HEK293 (cell line): ENCODE results near the gene DDIT4L.

ENCODE experiments used
- CTCF ChIA-PET: fragments of 350-600 bp; formaldehyde crosslinking; extraction: SDS; loops from one replicate; lab custom pipeline; 2021; ENCODE audit warnings: antibody characterized with exemption; lab: Yijun Ruan, JAX
- POLR2A ChIA-PET: fragments of 300-600 bp; formaldehyde crosslinking; extraction: SDS; loops from one replicate; lab custom pipeline; 2020; ENCODE audit warnings: antibody characterized with exemption, inconsistent platforms; lab: Yijun Ruan, JAX
- H3K27ac ChIP-seq: fragments of 200-500 bp; sonication (Bioruptor generic); 2 replicates; pipeline ENCODE4 v1.5.1; 2014; ENCODE audit warnings: low read depth, low read length, control low read depth, inconsistent platforms; ENCODE audit errors: extremely low read depth
- H3K36me3 ChIP-seq, 2 experiments: fragments of 200-500 bp in 1 of 2; sonication (Bioruptor generic) in 1 of 2; 1 replicate in 1 of 2; 2 replicates in 1 of 2; pipeline ENCODE4 v1.5.1; 2014 to 2017; ENCODE audit warnings: inconsistent platforms in 2 of 2, low read length in 2 of 2; ENCODE audit not compliant: control insufficient read depth in 2 of 2, insufficient read depth in 1 of 2
- H3K4me1 ChIP-seq: fragments of 200-500 bp; sonication (Bioruptor generic); 2 replicates; pipeline ENCODE4 v1.5.1; 2014; ENCODE audit warnings: mild to moderate bottlenecking, low read length, inconsistent platforms; ENCODE audit not compliant: control insufficient read depth, insufficient read depth
- H3K4me3 ChIP-seq: 2 replicates; pipeline ENCODE4 v1.5.1; 2011; ENCODE audit warnings: low read depth, mild to moderate bottlenecking, control low read depth, low read length, moderate library complexity
- H3K9me3 ChIP-seq: fragments of 200-500 bp; sonication (Bioruptor generic); 2 replicates; pipeline ENCODE4 v1.5.1; 2014; ENCODE audit warnings: low read depth, low read length, inconsistent platforms; ENCODE audit not compliant: control insufficient read depth, insufficient read depth
- GLIS1 ChIP-seq: fragments of 450-650 bp; formaldehyde crosslinking; IDR thresholded peaks from 2 replicates; pipeline ENCODE4 v1.5.1; 2016; ENCODE audit warnings: missing biosample characterization, missing genetic modification characterization
- KLF10 ChIP-seq: fragments of 450-650 bp; IDR thresholded peaks from 2 replicates; pipeline ENCODE4 v1.5.1; 2018; ENCODE audit warnings: missing biosample characterization, mild to moderate bottlenecking, missing genetic modification characterization
- KLF9 ChIP-seq: fragments of 450-650 bp; formaldehyde crosslinking; IDR thresholded peaks from 2 replicates; pipeline ENCODE4 v1.5.1; 2016; ENCODE audit warnings: missing biosample characterization, missing genetic modification characterization, low read depth
- PRDM6 ChIP-seq: fragments of 450-650 bp; formaldehyde crosslinking; IDR thresholded peaks from 2 replicates; pipeline ENCODE4 v1.5.1; 2017; ENCODE audit warnings: missing biosample characterization, missing genetic modification characterization
- ZBTB1 ChIP-seq: fragments of 450-650 bp; formaldehyde crosslinking; IDR thresholded peaks from 2 replicates; pipeline ENCODE4 v1.5.1; 2016; ENCODE audit warnings: missing biosample characterization, missing genetic modification characterization
- ZBTB11 ChIP-seq: fragments of 450-650 bp; formaldehyde crosslinking; conservative IDR thresholded peaks from 2 replicates; pipeline ENCODE4 v1.5.1; 2016; ENCODE audit warnings: low read depth, missing biosample characterization, missing genetic modification characterization
- ZBTB7A ChIP-seq: fragments of 450-650 bp; formaldehyde crosslinking; IDR thresholded peaks from 2 replicates; pipeline ENCODE4 v1.5.1; 2016; ENCODE audit warnings: low read depth, missing biosample characterization, missing genetic modification characterization
- ZNF140 ChIP-seq: fragments of 450-650 bp; formaldehyde crosslinking; IDR thresholded peaks from 2 replicates; pipeline ENCODE4 v1.5.1; 2016; ENCODE audit warnings: missing biosample characterization, missing genetic modification characterization
- ZNF169 ChIP-seq: fragments of 450-650 bp; formaldehyde crosslinking; IDR thresholded peaks from 2 replicates; pipeline ENCODE4 v1.5.1; 2016; ENCODE audit warnings: missing biosample characterization, missing genetic modification characterization
- ZNF211 ChIP-seq: fragments of 450-650 bp; formaldehyde crosslinking; IDR thresholded peaks from 2 replicates; pipeline ENCODE4 v1.5.1; 2016; ENCODE audit warnings: low read depth, missing biosample characterization, missing genetic modification characterization
- ZNF561 ChIP-seq: fragments of 450-650 bp; IDR thresholded peaks from 2 replicates; pipeline ENCODE4 v1.5.1; 2018; ENCODE audit warnings: missing biosample characterization, missing genetic modification characterization, borderline replicate concordance
- ZNF701 ChIP-seq: fragments of 450-650 bp; formaldehyde crosslinking; IDR thresholded peaks from 2 replicates; pipeline ENCODE4 v1.5.1; 2016; ENCODE audit warnings: missing biosample characterization, missing genetic modification characterization
- ZNF707 ChIP-seq: fragments of 450-650 bp; formaldehyde crosslinking; IDR thresholded peaks from 2 replicates; pipeline ENCODE4 v1.5.1; 2016; ENCODE audit warnings: missing biosample characterization, missing genetic modification characterization
- ZNF791 ChIP-seq: fragments of 450-650 bp; formaldehyde crosslinking; IDR thresholded peaks from 2 replicates; pipeline ENCODE4 v1.5.1; 2016; ENCODE audit warnings: missing biosample characterization, missing genetic modification characterization
- ZNF830 ChIP-seq: fragments of 450-650 bp; IDR thresholded peaks from 2 replicates; pipeline ENCODE4 v1.5.0; 2018; ENCODE audit warnings: missing biosample characterization, missing genetic modification characterization, low read depth, mild to moderate bottlenecking, moderate library complexity
- TF ChIP-seq, protein P1 (sequence below): fragments of 450-650 bp; formaldehyde crosslinking; IDR thresholded peaks from 2 replicates; pipeline ENCODE4 v1.5.1; 2017; ENCODE audit warnings: missing biosample characterization, missing genetic modification characterization
- TF ChIP-seq, protein P2 (sequence below): fragments of 450-650 bp; formaldehyde crosslinking; IDR thresholded peaks from 2 replicates; pipeline ENCODE4 v1.5.1; 2016; ENCODE audit warnings: missing biosample characterization, missing genetic modification characterization

DDIT4L gene

GRCh38 chr4:100166297-100167039 lies 23.8 kb downstream of the DDIT4L start:
- ChIA-PET POLR2A (no interaction called here), CTCF (no interaction called here)
- Histone ChIP-seq H3K27ac (no peak overlapping the region), H3K4me3 (no peak overlapping the region), H3K4me1 (no peaks in the 10 kb centered on the region), H3K9me3 (no peaks in the 10 kb centered on the region)
- TF ChIP-seq, protein P1, sequence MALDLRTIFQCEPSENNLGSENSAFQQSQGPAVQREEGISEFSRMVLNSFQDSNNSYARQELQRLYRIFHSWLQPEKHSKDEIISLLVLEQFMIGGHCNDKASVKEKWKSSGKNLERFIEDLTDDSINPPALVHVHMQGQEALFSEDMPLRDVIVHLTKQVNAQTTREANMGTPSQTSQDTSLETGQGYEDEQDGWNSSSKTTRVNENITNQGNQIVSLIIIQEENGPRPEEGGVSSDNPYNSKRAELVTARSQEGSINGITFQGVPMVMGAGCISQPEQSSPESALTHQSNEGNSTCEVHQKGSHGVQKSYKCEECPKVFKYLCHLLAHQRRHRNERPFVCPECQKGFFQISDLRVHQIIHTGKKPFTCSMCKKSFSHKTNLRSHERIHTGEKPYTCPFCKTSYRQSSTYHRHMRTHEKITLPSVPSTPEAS (tag by site-specific recombination) = no peak
- TF ChIP-seq ZBTB1 (tag by site-specific recombination) (no peak), ZNF169 (tag by site-specific recombination) (no peak), ZNF211 (tag by site-specific recombination) (no peak), ZBTB7A (tag by site-specific recombination) (no peak), ZNF561 (tag by site-specific recombination) (no peak), PRDM6 (tag by site-specific recombination) (no peak), GLIS1 (tag by site-specific recombination) (no peak), ZNF791 (tag by site-specific recombination) (no peak), ZNF830 (tag by site-specific recombination) (no peak), KLF10 (tag by site-specific recombination) (no peak), ZNF707 (tag by site-specific recombination) (no peak), ZNF701 (no peak), ZBTB11 (tag by site-specific recombination) (no peak), ZNF140 (tag by site-specific recombination) (no peak), KLF9 (no peak)
- TF ChIP-seq, protein P2, sequence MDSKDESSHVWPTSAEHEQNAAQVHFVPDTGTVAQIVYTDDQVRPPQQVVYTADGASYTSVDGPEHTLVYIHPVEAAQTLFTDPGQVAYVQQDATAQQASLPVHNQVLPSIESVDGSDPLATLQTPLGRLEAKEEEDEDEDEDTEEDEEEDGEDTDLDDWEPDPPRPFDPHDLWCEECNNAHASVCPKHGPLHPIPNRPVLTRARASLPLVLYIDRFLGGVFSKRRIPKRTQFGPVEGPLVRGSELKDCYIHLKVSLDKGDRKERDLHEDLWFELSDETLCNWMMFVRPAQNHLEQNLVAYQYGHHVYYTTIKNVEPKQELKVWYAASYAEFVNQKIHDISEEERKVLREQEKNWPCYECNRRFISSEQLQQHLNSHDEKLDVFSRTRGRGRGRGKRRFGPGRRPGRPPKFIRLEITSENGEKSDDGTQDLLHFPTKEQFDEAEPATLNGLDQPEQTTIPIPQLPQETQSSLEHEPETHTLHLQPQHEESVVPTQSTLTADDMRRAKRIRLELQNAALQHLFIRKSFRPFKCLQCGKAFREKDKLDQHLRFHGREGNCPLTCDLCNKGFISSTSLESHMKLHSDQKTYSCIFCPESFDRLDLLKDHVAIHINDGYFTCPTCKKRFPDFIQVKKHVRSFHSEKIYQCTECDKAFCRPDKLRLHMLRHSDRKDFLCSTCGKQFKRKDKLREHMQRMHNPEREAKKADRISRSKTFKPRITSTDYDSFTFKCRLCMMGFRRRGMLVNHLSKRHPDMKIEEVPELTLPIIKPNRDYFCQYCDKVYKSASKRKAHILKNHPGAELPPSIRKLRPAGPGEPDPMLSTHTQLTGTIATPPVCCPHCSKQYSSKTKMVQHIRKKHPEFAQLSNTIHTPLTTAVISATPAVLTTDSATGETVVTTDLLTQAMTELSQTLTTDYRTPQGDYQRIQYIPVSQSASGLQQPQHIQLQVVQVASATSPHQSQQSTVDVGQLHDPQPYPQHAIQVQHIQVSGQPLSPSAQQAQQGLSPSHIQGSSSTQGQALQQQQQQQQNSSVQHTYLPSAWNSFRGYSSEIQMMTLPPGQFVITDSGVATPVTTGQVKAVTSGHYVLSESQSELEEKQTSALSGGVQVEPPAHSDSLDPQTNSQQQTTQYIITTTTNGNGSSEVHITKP (tag by site-specific recombination) = no peak
- TF ChIP-seq, all 188 proteins: peak for 0
- H3K36me3 ChIP-seq = no peaks in the 10 kb centered on the region
